ENCODE data around the gene FGFBP1.

Gene FGFBP1

DNA sequence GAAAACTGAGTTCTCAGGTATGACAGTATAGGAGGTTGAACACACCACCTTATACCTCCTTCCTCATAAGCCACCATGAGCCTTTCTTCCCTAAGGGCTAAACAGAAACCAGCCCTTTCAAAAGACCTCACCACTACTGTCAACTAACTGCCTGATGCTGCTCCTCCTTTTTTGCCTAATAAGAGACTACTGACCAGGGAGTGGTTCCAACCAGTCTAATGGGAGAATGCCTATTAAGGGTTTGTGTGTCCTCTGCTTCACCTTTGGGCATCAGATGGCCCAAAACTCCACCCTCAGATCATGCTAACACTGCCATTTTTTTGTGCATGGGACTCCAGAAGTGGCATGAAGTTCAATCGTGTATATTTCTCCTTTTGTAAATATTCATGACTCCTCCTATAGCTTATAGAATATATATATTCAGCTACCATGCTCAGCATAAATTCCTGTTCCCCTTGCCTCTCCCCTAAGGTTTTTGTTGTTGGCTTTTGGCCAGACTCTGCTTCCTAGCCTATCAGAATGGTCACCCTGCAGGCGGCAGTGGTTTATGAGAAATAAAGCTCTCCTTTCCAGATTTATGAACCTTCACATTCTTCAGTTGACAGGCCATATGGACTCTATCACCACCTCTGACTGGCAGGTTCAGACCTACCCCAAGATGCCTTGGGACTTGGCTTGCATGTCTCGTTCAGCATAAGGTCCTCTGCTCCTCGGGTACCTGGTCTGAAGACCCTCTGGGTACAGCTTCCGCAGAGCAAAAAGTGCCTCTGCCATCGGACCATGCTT, 28.2 kb downstream of the FGFBP1 start:
- no peak for DNase-seq

GRCh38 chr4:15907430-15907829, 31.1 kb downstream of the FGFBP1 start:
- no peak for DNase-seq

DNA sequence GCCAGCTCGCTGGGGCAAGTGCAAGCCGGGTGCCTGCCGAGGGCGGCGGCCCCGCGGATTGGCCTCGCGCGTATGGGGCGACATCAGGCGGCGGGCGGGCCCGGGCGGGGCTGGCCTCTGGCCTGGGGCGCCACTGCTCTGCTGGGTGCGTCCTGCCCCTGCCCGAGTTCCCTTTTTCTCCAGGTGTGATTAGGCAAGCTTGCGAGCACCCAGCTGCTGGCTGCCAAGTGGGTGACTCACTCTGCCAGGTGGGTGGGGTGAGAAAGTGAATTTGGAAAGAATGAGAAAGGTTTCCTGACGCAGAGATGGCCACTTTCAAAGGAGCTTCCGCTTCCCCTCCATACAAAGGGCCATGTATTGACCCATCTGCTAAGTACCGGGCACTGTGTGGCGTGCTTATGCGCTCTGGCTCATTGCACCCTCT, 32.5 kb downstream of the FGFBP1 start:
- DNase-seq, result peak; percentile 2

GRCh38 chr4:15902746-15903145, 35.8 kb downstream of the FGFBP1 start:
- DNase-seq, result no peak

DNA sequence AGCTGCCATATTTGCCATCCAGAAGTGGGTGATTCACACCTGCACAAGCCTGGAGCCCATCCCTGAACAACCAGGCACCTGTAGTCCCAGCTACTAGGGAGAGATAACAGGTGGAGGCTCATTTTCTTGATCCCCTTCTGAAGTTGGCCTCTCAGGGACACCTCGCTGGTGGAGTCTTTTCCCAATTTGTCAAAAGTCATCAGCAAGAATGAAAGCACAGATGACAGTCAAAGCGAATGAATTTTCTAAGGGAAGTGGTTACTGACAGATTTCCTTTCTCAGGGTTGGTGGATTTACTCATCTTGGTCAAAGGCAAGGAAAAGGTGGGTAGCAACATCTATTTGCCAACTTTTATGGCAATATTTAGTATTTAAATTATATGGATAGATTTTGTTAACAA, 36.5 kb downstream of the FGFBP1 start:
- no peak for DNase-seq

DNA sequence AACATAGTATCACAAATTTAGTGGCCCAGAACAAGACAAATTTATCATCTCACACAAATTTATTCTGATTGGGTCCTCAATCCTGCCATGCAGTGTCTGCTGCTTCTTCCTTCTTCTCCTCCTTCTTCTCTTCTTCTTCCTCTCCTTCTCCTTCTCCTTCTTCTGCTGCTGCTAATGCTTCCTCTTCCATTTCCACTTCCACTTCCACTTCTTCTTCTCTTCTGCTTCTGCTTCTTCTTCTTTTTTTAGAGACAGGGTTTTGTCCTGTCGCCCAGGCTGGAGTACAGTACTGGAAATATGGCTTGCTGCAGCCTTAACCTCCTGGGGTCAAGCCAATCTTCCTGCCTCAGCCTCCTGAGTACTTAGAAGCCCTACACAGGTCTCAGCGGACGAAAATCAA, 37.5 kb downstream of the FGFBP1 start:
- no peak for DNase-seq

DNA sequence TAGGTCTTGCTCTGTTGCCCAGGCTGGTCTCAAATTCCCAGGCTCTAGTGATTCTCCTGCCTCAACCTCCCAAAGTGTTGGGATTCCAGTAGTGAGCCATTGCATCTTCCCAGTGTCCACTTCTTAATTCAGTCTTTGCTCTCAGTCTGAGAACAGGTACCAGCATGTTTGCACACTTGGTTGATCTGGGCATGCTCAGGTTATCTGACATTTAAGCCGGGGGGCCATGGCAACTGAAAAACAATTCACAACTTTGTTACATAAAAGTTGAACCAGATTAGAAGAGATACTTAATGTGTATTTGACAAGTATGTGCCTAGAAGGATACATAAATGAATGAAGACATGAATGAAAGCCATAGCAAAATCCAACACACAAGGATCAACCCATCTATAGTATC, 39.0 kb downstream of the FGFBP1 start:
- no peak for DNase-seq

DNA sequence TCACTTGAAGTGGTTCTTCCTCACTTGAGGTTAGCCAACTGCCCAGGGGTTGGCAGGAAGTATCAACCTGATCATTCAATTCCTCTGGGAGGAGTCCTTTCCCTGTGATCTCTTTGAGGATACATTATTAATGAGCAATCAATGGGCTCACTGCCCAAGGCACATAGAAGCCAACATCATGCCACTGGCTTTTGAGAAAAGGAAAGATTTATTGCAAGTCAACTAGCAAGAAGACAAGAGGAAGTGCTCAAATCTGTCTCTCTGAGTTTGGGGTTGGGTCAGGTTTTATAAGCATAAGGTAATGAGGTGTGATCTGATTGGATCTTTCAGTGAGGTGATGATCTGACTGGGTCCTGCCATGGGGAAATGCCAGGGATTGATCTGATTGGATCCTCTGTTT, 39.6 kb downstream of the FGFBP1 start:
- DNase-seq, result no peak

DNA sequence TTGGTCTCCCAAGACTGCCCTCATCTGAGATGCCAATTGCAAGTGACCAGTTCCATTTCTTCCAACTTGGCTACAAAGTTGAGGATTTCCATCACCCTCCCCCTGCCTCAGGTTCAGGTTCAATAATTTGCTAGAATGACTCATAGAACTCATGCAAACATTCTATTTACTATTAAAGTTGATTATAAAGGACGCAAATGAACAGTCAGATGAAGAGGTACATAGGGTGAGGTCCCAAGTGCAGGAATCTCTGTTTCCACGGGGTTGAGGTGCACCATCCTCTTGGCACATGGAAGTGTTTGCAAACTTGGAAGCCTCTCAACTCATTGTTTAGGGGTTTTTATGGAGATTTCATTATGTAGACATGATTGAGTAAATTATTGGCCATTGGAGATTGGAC, 41.0 kb downstream of the FGFBP1 start:
- DNase-seq, result no peak

- DNase-seq, result peak; percentile 5
Measured at GRCh38 chr4:15894921-15895916, 43.3 kb downstream of the FGFBP1 start.

- DNase-seq, result no peak
Measured at GRCh38 chr4:15894393-15894792, 44.1 kb downstream of the FGFBP1 start.

DNA sequence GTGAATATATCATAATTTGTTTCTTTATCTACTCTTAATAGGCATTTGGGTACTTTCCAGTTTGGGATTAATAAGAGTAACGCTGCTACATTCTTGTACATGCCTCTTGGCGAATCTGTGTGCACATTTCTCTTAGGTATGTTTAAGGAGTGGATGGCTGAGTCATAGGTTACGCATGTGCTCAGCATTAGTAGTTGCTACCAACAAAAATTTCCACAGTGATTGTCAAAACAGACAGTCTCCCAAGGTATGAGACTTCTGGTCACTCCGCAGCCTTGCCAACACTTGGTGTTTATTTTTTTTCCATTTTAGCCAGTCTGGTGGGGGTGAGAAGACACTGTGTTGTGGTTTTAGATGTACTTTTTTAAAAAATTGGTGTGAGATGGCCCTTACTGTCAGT, 44.6 kb downstream of the FGFBP1 start:
- no peak for DNase-seq

DNA sequence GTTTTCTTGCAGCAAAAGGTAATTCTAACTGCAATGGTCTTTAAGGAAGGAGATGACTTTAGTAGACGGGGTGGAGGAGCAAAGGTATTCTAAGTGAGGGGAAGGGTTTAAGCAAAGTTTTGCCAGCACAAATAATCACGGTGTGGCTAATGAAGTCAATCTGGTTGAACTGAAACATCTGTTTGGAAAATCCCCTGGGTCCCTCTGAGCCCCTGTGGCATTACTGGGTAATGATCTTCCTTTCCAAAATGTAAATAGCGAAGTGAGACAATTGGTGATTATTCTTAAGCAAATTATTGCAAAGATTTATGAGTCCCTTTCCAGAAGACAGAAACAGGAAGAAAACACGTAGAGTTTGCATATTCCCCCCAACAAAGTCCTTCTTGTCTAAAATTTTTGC, 47.2 kb downstream of the FGFBP1 start:
- peak; percentile 71 for DNase-seq

DNA sequence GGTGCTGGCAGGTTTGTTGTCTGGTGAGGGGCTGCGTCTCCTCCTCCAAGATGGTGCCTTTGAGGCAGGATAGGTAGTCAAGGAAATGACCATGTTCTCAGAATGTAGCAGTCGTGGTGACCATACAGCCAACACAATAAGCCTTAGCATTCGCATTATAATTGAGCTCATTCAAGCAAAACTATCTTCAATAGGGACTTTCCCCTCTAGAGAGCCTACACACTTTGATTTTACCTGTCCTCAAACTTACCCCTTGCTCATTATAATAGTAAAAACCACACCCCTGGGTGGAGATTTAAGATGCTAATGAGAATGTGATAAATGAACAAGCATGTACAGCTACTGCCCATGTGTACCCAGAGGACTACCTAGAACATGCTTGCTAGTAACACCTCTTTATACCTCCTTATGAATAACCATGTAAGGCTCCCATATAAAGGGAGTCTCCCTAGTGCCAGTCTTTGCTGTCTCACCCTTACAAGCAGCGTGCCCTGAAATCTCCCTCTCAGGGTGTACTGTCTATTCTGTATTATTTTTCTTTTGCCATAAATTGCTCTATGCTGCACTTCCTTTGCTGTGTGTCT, 48.2 kb downstream of the FGFBP1 start:
- no peak for DNase-seq

GRCh38 chr4:15888515-15888914, 50.0 kb downstream of the FGFBP1 start:
- DNase-seq, result no peak

All from NCI-H82 (cell line).